NCI-H345 (cell line): Measurements from ENCODE around the gene COL17A1.

Experiments used
- DNase-seq: peaks from one replicate; lab custom pipeline; 2025; lab: John Stamatoyannopoulos, UW

COL17A1 gene

GRCh38 chr10:104049504-104050250, 36.0 kb downstream of the COL17A1 start:
- DNase-seq, result no peak

GRCh38 chr10:104046651-104047050, 39.0 kb downstream of the COL17A1 start:
- no peak for DNase-seq

GRCh38 chr10:104045151-104046089, 40.3 kb downstream of the COL17A1 start:
- DNase-seq, result peak; percentile 7

- DNase-seq, result no peak
Measured at GRCh38 chr10:104043854-104044253, 41.8 kb downstream of the COL17A1 start.

GRCh38 chr10:104043185-104043830, 42.4 kb downstream of the COL17A1 start:
- no peak for DNase-seq

GRCh38 chr10:104041891-104042535, 43.7 kb downstream of the COL17A1 start:
- no peak for DNase-seq

- no peak for DNase-seq
Measured at GRCh38 chr10:104040862-104041789, 44.6 kb downstream of the COL17A1 start.

GRCh38 chr10:104040382-104040781, 45.3 kb downstream of the COL17A1 start:
- no peak for DNase-seq

GRCh38 chr10:104038958-104039752, 46.5 kb downstream of the COL17A1 start:
- DNase-seq, result no peak

GRCh38 chr10:104038537-104038936, 47.1 kb downstream of the COL17A1 start:
- no peak for DNase-seq

- DNase-seq, result no peak
Measured at GRCh38 chr10:104037261-104037951, 48.3 kb downstream of the COL17A1 start.

- DNase-seq, result no peak
Measured at GRCh38 chr10:104036518-104037260, 49.0 kb downstream of the COL17A1 start.

GRCh38 chr10:104036069-104036384, 49.7 kb downstream of the COL17A1 start:
- no peak for DNase-seq

- DNase-seq, result no peak
Measured at GRCh38 chr10:104035194-104036068, 50.2 kb downstream of the COL17A1 start.

GRCh38 chr10:104034401-104035193, 51.1 kb downstream of the COL17A1 start:
- DNase-seq, result no peak

GRCh38 chr10:104033966-104034365, 51.7 kb downstream of the COL17A1 start:
- DNase-seq, result no peak

GRCh38 chr10:104033401-104033930, 52.2 kb downstream of the COL17A1 start:
- DNase-seq, result peak; percentile 1
